K562 treated with DMSO at 1 percent for 24 hours (cell line): ENCODE results near the gene GAS5. TPM values are rescaled to one million over a fixed set of nuclear protein-coding genes. Genes with fewer than 3 reads are reported as not detected.

Experiments
- total RNA-seq: library from RNA; unstranded; fragments of 300-600 nt; gene quantifications from 2 replicates; pipeline ENCODE4 v1.2.3, GENCODE V29; 2022; ENCODE audit warnings: low read depth; ENCODE audit not compliant: insufficient read depth

Gene GAS5
- total RNA-seq: 1,749 and 1,829 TPM in 2 replicates

GRCh38 chr1:173867753-173868265, at the start of gene GAS5:
TSS of gene GAS5 (minus strand) at chr1:173867989.

DNA sequence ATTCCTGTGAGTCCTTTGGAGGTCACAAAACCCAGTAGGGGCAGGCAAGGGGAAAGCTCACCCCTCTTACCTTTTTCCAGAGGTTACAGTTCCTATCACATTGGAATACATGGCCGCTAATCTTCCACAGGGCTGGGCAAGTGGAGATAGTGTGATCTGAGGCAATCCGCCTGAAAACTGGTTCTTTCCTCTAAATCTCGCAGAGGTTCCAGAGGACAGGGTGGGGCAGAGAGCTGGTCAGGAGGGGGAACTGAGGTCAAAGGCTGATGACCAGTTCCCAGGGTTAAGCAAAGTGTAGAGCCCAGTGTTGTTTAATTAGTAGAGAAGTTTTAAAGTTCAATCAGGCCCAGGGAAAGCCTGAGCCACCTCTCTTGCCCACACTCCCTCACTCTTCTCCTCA, 49.4 kb upstream of the GAS5 start, which contains the start of gene SERPINC1:
Gene SERPINC1 (minus strand): TSS at position 179 of the 400 bp plus-strand sequence. CDS start 68 bp downstream, at position 111.

DNA sequence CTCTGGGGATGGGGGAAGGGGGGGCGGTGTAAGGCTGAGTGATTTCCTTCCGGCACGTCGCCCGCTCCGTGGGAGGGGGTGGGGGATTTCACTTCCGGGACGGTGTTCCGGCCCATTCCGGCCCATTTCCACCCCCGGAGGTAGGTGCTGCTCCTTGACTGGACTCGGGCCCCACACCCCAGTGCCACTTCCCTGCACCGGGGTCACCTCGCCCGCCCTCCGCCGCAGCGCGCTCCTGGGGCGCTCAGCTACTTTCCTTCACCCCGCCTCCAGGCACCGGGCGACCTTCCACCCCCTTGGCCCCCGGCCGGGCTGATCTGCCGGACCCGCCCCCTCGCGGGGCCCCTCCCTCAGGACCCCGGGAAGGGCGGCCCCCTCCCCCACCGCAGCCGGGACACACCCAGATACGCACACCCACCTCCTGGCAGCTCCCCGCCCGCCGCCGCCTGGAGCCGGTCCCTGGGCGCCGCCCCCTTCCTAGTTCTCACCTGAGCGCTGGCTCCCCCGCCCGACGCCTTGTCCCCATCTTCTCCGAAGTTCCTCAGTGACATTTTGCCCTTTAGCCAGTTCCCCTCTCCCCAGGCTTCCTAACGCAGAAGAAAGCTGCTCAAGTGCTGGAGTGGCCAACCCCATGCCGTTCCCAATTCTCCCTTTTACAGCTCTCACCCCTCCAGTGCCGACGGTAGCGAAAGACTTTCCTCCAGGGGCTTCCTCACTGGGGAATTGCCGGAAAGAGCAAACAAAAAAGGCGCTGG, 654 bp upstream of the GAS5 start, which contains the start of gene ZBTB37:
Gene ZBTB37 (plus strand): TSS at position 115 of the 755 bp plus-strand sequence. CDS start 1,846 bp downstream, outside the sequence.

GRCh38 chr1:173824315-173825081, 43.3 kb downstream of the GAS5 start, which contains the start of the genes CENPL and DARS2:
TSS of gene CENPL (minus strand) at chr1:173824883. CDS start at chr1:173811299, 13,584 bp downstream.
TSS of gene DARS2 (plus strand) at chr1:173824673. CDS start at chr1:173825230, 557 bp downstream.

Other genes starting within 250 kb of the GAS5 start
- not detected in 2 replicates for gene TEX50, start 232.7 kb downstream of the GAS5 start, total RNA-seq
- not detected in 2 replicates for gene ANKRD45, start 198.1 kb downstream of the GAS5 start, total RNA-seq
- 17.9 and 23.7 TPM in 2 replicates for gene KLHL20, start 153.0 kb downstream of the GAS5 start, total RNA-seq
- 26.0 and 28.8 TPM in 2 replicates for gene DARS2, start 43.3 kb downstream of the GAS5 start, total RNA-seq
- gene CENPL, start 43.1 kb downstream of the GAS5 start, total RNA-seq: 14.8 and 21.2 TPM in 2 replicates
- gene ZBTB37, start 391 bp upstream of the GAS5 start, total RNA-seq: 1.6 and 2.7 TPM in 2 replicates
- 5.1 and 6.0 TPM in 2 replicates for gene SERPINC1, start 49.3 kb upstream of the GAS5 start, total RNA-seq
- 3.9 and 4.1 TPM in 2 replicates for gene RC3H1, start 154.4 kb upstream of the GAS5 start, total RNA-seq